ENCODE measurements around the gene CDK6.
"Not testable (repeated sequence)": the region's sequence is repeated elsewhere in the genome, so short reads cannot be mapped to it uniquely, and the experiment has no call there.

The CDK6 gene

GRCh38 chr7:92765725-92766124, 70.6 kb downstream of the CDK6 start:
- in situ Hi-C loops (cut with MboI; ENCODE audit: low sequenced_read_pairs, unreplicated experiment), result no loop called here
- no peak for DNase-seq (ENCODE audit: low spot score)
- TF ChIP-seq CTCF (IDR thresholded peaks at IDR 0.05; ENCODE audit: borderline replicate concordance, control extremely low read depth, extremely low read depth, insufficient read depth, missing control alignments), result no peak

- in situ Hi-C loops (cut with MboI; ENCODE audit: low sequenced_read_pairs, unreplicated experiment), result no loop called here
- DNase-seq (ENCODE audit: low spot score), result no peak
- TF ChIP-seq CTCF (IDR thresholded peaks at IDR 0.05; ENCODE audit: borderline replicate concordance, control extremely low read depth, extremely low read depth, insufficient read depth, missing control alignments), result no peak
Observed at GRCh38 chr7:92763636-92764423, 72.5 kb downstream of the CDK6 start.

- in situ Hi-C loops (cut with MboI; ENCODE audit: low sequenced_read_pairs, unreplicated experiment), result no loop called here
- TF ChIP-seq CTCF (IDR thresholded peaks at IDR 0.05; ENCODE audit: borderline replicate concordance, control extremely low read depth, extremely low read depth, insufficient read depth, missing control alignments), result no peak
- DNase-seq (ENCODE audit: low spot score), result no peak
Observed at GRCh38 chr7:92762851-92763250, 73.5 kb downstream of the CDK6 start.

GRCh38 chr7:92761391-92762097, 74.8 kb downstream of the CDK6 start:
- in situ Hi-C loops (cut with MboI; ENCODE audit: low sequenced_read_pairs, unreplicated experiment), result no loop called here
- TF ChIP-seq CTCF (IDR thresholded peaks at IDR 0.05; ENCODE audit: borderline replicate concordance, control extremely low read depth, extremely low read depth, insufficient read depth, missing control alignments), result no peak
- no peak for DNase-seq (ENCODE audit: low spot score)

GRCh38 chr7:92758796-92759431, 77.5 kb downstream of the CDK6 start:
- in situ Hi-C loops (cut with MboI; ENCODE audit: low sequenced_read_pairs, unreplicated experiment), result no loop called here
- no peak for TF ChIP-seq CTCF (IDR thresholded peaks at IDR 0.05; ENCODE audit: borderline replicate concordance, control extremely low read depth, extremely low read depth, insufficient read depth, missing control alignments)
- no peak for DNase-seq (ENCODE audit: low spot score)

GRCh38 chr7:92757311-92757910, 79.0 kb downstream of the CDK6 start:
- DNase-seq (ENCODE audit: low spot score); in situ Hi-C loops (cut with MboI; ENCODE audit: low sequenced_read_pairs, unreplicated experiment): not testable (repeated sequence)

Data from GM13976 (cell line).